NCI-H2227 (cell line): ENCODE data around the gene ZCCHC8.
A peak's percentile ranks its signal among the peaks of the same experiment; 100 is the strongest.

ENCODE experiments used
- DNase-seq: peaks from one replicate; lab custom pipeline; 2025; ENCODE audit not compliant: unreplicated experiment; lab: John Stamatoyannopoulos, UW

ZCCHC8 gene

DNA sequence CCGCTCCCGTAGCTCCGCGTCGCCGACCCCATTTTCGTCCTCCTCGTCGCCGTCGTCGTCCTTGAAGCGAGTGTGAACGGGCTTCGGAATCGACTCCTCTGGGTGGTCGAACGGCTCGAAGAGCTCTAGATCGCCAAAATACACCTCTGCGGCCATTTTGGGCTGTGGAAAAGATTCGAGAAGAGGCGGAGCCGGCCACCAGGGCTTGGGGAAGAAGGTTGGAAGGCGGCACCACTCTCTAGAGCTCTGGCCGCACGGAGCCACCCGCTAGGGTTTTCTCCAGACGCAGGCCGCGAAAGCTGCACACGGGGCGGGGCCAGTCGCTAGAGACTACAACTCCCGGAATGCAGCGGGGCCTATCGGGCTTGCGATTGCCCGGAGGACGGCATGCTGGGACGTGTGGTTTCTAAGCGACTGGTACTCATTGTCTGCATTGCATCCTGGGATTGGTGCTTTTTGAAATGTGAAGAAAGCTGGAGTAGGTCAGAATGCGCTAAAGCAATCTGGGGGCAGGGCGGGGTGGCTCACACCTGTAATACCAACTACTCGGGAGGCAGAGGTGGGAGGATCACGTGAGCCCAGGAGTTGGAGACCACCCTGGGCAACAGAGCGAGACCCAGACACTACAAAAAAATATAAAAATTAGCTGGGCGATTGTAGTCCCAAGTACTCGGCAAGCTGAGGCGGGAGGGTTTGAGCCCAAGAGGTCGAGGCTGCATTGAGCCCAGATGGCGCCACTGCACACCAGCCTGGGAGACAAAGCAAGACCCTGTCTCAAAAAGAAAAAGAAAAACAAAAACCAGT lies at the start of gene ZCCHC8:
TSS of gene ZCCHC8 (minus strand) at position 248 of the 804 bp plus-strand sequence. CDS start at position 156, 92 bp downstream.
- DNase-seq: peak; percentile 99

DNA sequence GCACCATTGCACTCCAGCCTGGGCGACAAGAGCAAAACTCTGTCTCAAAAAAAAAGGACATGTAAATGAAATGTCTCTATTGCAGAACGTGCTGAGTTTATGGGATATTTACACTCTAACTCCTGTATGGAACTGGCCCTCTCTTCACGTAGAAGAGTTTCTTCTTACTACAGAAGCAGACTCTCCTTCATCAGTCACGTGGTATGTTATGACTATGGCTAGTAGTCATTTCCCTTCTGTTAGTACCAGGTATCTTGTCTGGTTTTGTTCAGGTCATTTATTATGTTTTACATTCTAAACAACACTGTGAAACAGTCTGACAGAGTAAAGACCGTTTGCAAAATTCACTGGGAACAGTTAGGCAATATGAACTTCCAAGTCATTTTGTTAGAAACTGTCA lies 46.6 kb upstream of the ZCCHC8 start:
- DNase-seq: no peak

DNA sequence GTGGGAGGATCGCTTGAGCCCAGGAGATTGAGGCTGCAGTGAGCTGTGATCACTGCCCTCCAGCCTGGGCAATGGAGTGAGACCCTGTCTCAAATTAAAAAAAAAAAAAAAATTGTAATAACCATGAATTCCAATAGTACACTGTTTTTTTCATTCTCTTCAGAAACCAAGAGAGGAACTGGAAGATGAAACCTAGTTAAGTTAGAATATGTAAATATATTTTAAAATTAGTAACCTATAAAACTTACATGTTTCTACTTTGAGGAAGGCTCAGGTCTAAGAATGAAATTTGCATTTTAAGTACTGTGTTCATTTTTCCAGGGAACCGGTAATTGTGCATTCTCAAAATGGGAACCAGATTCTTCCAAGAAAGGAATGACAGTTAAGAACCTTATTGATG lies 45.1 kb upstream of the ZCCHC8 start:
- DNase-seq: no peak

DNA sequence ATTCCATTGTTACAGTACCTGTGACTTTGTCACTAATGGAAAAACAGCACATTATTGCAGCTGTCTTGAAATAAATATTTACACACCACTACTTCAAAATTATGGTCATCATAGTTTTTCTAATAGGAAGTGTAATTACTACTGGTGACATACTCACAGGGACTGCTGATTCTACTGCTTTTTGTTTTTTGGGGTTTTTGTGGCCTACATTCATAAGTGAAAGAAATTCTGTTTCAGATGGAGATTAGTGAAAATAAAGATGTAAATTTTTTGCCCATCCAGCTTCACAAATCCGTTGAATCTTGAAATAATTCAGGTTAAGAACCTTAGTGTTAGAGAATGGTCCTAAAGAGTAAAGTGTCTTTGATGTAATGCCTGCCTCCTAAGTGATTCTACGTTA lies 43.8 kb upstream of the ZCCHC8 start:
- DNase-seq: no peak

DNA sequence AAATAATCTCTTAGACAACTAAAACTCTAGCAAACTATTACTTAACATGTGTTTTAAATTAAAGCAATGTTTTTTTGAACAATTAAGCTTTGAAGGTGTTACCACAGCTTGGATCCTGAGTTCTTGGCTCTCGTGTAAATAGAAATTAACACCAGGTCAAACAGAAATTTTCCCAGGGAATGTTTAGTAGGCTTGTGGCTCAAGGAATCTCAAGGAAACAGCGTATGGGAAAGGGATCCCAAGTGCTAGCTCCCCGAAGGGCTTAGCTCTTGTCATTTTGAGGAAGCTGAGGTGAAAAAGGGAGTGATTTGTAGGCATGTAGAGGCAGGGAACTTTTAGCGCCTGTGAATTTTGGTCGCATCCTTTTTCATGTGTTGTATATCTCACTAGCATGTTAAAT lies 37.8 kb upstream of the ZCCHC8 start:
- DNase-seq: no peak

DNA sequence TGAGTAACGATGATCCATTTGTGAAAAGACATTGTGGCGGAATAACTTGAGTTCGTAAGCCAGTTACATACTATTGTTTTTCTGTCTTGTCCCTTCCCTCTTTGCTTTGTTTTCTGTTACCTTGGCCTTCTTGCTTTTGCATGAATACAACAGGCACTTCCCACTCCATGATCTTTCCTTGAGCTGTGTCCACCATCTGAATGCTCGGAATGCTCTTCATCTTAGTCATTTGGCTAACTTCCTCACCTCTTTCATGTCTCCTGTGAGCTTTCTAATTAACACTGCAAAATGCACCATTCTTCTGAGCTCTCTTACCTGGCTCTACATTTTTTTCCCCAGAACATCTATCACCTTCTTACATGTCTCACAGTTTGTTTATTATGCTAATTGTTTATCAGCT lies 36.3 kb upstream of the ZCCHC8 start:
- no peak for DNase-seq

DNA sequence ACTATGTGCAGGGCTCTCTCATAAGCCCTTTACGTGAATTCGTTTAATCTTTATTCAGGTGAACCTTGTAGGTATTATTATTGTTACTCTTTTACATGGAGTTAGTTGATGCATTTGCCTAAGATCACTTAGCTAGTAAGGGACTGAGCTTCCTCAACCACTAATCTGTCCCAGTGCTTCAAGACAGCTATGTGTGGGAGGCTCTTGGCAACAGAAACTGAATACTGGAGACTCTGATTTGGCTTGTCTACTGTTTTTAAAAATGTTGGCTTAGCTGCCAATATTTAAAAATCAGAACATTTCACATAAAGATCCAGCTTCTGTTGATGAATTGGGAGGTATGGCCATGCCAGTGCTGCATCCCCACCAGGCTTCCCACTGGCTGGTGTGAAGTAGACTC lies 33.1 kb upstream of the ZCCHC8 start:
- no peak for DNase-seq

DNA sequence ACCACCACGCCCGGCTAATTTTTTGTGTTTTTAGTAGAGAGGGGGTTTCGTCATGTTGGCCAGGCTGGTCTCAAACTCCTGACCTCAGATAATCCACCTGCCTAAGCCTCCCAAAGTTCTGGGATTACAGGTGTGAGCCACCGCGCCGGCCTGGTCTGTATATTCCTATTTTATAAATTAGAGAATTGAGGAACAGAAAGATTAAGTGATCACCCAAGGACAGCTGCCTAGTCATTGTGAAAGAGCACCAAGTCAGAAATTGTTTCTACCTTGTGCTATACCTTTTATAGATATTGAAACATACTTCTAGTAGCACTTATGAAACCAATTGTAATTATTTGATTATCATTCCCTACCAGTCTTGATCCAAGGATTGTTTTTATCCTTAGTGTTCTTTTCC lies 28.3 kb upstream of the ZCCHC8 start:
- DNase-seq: no peak

DNA sequence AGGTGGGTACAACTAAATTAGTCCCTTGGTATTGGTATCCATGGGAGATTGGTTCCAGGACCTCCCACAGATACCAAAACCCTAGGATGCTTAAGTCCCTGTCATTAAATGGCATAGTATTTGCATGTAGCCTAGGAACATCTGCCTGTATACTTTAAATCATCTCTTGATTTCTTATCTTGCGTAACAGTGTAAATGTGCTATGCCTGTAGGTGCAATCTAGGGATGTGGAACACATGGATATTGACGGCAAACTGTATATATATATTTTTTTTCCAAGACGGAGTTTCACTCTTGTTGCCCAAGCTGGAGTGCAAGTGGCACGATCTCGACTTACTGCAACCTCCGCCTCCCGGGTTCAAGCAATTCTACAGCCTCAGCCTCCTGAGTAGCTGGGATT lies 27.9 kb upstream of the ZCCHC8 start:
- no peak for DNase-seq

DNA sequence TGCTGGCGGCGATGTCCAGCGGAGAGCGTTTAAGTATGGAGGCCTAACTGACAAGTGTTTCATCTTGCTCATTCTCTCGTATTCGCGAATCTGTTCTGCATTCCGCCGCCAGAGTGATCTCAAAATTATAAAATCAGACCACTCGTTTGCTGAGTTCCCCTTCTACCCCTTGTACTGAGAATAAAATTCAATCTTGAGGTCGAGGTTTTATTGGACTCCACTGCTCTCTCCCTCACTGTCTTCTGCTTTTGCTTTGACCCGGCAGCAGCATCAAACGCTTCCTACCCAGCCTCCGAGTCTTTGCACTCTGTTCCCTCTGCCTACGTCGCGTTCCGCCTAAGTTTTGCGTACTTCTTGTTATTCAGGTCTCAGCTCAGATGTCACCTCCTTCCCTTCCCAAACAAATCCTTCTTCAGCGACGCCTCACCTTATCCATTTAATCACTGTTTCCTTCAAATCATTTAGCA lies 26.8 kb upstream of the ZCCHC8 start:
- peak; percentile 37 for DNase-seq

DNA sequence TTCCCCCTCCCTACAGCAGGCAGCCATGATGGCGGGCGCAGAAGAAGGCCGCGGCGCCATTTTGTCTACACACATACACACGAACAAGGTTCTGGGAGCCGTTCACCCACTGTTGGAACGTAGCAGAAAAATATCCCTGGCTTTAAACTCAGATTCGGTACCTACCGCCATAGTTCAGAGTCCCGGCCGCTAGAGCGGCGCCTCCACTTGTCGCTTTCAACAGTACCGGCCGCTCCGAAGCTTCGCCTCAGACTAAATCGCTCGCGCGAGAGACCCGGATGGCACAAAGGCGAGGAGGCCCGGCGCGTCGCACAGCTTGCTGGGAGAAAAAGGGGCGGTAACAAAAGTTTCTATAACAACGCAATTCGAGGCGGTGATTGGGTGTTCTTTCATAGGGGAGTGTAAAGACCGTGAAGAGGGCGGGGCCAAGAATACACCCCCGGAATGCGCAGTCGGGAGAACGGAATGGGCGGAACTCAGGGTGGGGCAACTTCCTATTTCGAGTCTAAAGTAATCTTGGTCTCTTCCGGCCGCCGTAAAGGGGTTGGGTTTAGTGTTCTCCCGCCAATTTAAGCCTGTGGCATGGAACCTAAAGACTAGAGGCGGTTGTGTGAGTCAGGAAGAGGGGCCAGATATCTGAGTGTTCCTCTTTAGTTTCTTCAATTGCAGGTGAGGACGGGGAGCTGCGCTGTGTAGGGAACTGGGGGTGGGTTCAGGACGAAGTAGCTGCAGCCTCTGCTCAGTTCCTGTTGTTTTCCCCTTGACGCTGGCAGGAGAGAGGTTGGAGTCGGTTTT lies 26.1 kb upstream of the ZCCHC8 start, which contains the start of the genes KNTC1 and RSRC2:
TSS of gene KNTC1 (plus strand) at position 567 of the 795 bp plus-strand sequence. CDS start 2,815 bp downstream, outside the sequence.
TSS of gene RSRC2 (minus strand) at position 254 of the 795 bp plus-strand sequence. CDS start at position 171, 83 bp downstream.
- DNase-seq: peak; percentile 100

DNA sequence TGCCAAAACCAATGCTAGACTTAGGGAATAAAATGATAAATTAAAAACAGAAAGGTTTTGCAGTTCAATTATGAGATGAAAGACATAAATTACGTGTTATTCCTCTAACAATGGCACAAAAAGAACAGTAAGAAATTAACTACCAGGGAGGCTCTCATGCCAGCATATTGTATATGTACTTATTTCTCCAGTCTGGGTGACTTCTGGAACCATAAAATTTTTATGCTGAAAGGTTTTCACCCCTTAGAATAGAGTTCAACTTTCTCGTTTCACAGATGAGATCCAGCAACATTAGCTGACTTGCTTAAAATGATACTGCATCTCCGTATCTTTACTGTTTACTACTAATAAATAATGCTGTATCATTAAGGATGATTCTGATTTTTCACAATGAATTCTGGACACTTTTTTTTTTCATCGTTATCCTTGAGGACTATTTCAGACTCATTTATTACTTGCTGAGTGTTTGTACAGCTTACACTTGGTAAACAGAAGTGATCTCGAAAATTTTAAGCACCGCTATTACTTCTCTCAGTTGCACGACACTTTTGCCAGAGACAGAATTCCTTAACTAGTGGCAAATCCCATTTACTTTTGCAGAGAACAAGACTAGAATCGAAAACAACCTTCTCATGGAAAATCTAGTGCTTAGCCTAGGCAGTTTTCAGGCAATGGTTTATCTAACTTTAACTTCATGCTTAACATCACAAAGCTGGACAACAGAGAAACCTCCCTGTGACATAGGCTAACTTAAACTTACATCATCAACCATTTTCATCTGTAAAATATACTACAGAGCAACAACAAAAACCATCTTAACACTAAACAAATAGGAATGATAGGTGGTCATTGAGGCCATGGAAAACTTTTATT lies 23.4 kb upstream of the ZCCHC8 start:
- DNase-seq: no peak

DNA sequence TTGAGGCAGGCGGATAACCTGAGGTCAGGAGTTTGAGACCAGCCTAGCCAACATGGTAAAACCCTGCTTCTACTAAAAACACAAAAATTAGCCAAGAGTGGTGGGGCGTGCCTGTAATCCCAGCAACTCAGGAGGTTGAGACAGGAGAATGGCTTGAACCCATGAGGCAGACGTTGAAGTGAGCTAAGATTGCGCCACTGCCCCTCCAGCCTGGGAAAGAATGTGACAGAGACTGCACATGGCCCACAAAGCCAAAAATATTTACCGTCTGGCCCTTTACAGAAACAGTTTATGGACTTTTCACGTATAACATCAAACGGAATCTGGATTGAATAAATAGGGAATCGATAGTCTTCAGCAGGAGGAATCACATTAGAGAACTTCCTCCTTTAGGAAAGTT lies 22.5 kb upstream of the ZCCHC8 start:
- DNase-seq: no peak

DNA sequence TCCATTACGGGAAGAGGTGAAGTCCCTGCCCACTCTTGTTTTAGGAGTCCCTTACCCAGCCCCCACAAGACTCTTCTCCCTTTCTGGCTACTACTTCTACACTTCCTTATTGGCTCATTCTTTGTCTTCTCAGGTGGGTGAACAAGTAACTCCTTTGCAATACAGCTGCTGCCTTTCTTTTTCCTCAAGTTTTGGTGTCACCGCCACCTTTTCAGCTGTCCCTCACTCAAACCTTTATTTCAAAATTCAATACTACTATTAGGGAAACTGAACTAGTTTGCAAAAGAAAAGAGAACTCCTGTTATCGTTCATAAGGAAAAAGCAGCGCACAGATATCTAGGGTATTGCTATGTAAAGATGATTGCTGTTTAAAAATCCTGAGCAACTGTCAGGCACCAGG lies 19.9 kb upstream of the ZCCHC8 start:
- no peak for DNase-seq

DNA sequence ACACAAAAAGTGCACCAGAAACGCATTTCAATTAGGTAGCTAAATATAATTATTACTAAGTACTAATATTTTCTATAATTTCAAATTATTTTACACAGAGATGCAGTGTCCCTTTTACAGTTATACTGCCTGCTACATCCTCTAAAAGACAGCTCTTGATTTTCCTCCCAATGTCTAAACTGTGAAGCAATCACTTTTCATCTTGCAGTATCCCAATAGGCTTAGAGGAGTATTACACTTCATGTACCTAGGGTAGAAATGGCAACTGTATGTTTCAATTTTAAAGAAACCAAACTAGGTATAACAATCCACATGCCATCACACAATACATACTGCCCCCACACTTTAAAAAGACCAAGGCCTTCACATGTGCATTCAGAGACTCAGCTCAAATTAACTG lies 18.7 kb upstream of the ZCCHC8 start:
- DNase-seq: no peak

DNA sequence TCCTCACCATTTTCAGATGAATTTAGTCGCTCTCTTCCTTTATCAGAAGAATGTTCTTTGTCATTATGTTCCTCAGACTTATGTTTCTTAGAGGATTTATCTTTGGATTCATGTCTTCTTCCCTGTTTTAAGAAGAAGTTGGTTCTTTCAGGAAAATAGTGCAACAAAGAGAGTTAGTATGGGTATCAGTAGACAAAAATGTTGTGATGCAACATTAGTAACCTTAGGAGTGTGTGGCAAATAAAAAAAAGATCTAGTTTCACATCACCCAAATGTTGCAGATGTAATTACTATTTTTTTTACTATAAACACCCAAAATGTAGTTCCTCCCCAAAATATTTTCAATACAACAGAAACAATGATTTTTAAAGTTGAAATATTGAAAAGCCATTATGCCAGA lies 18.2 kb upstream of the ZCCHC8 start:
- no peak for DNase-seq

DNA sequence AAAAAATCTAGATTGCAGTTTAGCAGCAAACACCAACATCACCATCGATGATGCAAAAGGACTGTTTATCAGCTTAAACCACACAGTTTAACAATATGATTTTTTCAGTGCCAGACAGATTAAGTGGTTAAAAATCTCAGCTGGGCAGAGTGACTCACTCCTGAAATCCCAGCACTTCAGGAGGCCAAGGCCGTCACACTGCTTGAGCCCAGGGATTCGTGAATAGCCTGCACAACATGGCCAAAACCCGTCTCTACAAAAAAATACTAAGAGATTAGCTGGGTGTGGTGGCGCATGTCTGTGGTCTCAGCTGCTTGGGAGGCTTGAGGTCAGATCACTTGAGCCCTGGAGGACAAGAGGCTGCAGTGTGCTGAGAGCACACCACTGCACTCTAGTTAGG lies 17.1 kb upstream of the ZCCHC8 start:
- no peak for DNase-seq

DNA sequence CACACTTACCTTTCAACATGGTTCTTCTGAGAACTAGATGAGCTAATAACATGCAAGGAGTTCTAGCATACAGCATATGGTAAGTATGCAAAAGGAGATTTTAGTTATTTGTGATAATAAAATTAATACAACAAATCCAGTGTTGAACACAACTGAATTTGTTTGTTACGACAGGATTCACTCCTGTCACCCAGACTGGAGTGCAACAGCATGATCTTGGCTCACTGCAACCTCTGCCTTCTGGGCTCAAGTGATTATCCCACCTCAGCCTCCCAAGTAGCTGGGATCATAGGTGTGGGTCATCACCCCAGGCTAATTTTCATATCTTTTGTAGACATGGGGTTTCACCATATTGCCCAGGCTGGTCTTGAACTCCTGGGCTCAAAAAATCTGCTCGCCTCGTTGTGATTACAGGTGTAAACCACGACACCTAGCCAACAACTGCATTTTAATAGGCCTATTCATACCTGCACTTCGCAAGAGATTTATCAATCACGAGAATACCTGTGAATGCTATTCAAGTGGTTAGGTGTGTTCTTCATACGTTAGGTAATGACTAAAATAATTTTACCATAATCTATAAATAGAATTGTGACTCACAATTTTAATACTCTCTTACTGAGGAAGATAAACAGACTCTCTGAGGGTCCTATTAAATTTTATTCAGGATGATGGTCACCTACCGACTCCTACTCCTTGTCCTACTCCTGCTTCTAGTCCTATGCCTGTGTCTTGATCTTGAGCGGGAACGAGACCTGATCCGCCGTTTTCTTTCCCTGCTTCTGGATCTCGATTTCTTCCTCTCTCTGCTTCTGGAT lies 16.0 kb upstream of the ZCCHC8 start:
- no peak for DNase-seq

DNA sequence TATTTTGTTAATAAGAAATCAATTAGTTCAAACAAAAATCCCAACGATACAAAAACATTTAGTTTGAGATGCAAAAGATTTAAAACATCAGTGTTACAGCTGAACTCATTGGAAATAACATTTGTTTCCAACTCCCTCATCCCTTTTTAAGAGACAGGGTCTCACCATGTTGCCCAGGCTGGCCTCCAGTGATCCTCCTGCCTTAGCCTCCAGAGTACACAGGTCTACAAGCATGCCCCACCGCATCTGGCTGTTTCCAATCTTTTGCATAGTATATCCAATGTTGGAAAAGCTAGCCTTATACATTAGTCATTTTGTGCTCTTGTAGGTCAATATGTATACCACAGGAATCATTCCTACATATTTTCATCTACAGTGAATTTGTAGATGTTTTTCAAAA lies 14.5 kb upstream of the ZCCHC8 start:
- DNase-seq: no peak

DNA sequence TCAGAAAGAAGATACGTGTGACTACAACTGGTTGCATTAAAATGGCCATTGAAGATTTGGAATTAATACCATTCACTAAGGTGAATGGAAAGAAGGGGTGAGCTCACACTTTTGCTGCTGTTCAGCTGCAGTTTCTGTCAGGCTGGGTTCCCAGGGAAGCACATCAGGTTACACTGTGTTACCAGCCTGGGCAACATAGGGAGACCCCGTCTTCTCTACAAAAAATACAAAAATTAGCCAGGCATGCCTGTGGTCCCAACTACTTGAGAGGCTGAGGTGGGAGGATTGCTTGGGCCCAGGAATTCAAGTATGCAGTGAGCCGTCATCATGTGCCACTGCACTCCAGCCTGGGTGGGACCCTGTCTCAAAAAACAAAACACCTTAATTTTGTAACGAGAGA lies 12.9 kb upstream of the ZCCHC8 start:
- no peak for DNase-seq
